ENCODE data around the gene PRKG2.

PRKG2 gene

GRCh38 chr4:81093720-81094401 is 121.2 kb downstream of the PRKG2 start:
- DNase-seq, result no peak

- DNase-seq, result no peak
Measured at GRCh38 chr4:81085979-81086378, 129.0 kb downstream of the PRKG2 start.

GRCh38 chr4:81085291-81085690 is 129.7 kb downstream of the PRKG2 start:
- DNase-seq, result no peak

- peak; percentile 15 for DNase-seq
Measured at GRCh38 chr4:81084634-81085033, 130.4 kb downstream of the PRKG2 start.

GRCh38 chr4:81084029-81084428 is 131.0 kb downstream of the PRKG2 start:
- DNase-seq, result peak; percentile 53

GRCh38 chr4:81081156-81081555 is 133.9 kb downstream of the PRKG2 start:
- DNase-seq, result no peak

GRCh38 chr4:81071013-81071412 is 144.0 kb downstream of the PRKG2 start:
- DNase-seq, result no peak

GRCh38 chr4:81069706-81070331 is 145.2 kb downstream of the PRKG2 start:
- peak; percentile 86 for DNase-seq

- DNase-seq, result no peak
Measured at GRCh38 chr4:81065446-81065845, 149.6 kb downstream of the PRKG2 start.

GRCh38 chr4:81062001-81062400 is 153.0 kb downstream of the PRKG2 start:
- DNase-seq, result no peak

- no peak for DNase-seq
Measured at GRCh38 chr4:81061344-81061730, 153.7 kb downstream of the PRKG2 start.

- no peak for DNase-seq
Measured at GRCh38 chr4:81060587-81061343, 154.3 kb downstream of the PRKG2 start.

GRCh38 chr4:81058621-81059020 is 156.4 kb downstream of the PRKG2 start:
- DNase-seq, result no peak

GRCh38 chr4:81052119-81053068 is 162.6 kb downstream of the PRKG2 start:
- peak; percentile 77 for DNase-seq

- DNase-seq, result no peak
Measured at GRCh38 chr4:81049907-81050306, 165.1 kb downstream of the PRKG2 start.

GRCh38 chr4:81049330-81049729 is 165.7 kb downstream of the PRKG2 start:
- DNase-seq, result no peak

GRCh38 chr4:81042578-81043365 is 172.2 kb downstream of the PRKG2 start:
- DNase-seq, result no peak

GRCh38 chr4:81040012-81040659 is 174.9 kb downstream of the PRKG2 start:
- peak; percentile 49 for DNase-seq

GRCh38 chr4:81039351-81039972 is 175.6 kb downstream of the PRKG2 start:
- peak; percentile 52 for DNase-seq

- no peak for DNase-seq
Measured at GRCh38 chr4:81038636-81039350, 176.2 kb downstream of the PRKG2 start.
